Retinal pigment epithelial cell (primary cell): Measurements from ENCODE around the gene EVC2.

Experiments used
- DNase-seq: peaks from one replicate; pipeline ENCODE4 v3.0.0-alpha.2; 2010; ENCODE audit warnings: low read depth
- H3K4me3 ChIP-seq: 2 replicates; pipeline ENCODE4 v1.5.1; 2011; ENCODE audit warnings: mild to moderate bottlenecking, low read length, control low read depth, moderate library complexity
- TF ChIP-seq, protein P1 (sequence below): conservative IDR thresholded peaks from 2 replicates; pipeline ENCODE4 v1.5.1; 2011; ENCODE audit warnings: low read depth, low read length, control low read depth, inconsistent platforms

EVC2 gene

DNA sequence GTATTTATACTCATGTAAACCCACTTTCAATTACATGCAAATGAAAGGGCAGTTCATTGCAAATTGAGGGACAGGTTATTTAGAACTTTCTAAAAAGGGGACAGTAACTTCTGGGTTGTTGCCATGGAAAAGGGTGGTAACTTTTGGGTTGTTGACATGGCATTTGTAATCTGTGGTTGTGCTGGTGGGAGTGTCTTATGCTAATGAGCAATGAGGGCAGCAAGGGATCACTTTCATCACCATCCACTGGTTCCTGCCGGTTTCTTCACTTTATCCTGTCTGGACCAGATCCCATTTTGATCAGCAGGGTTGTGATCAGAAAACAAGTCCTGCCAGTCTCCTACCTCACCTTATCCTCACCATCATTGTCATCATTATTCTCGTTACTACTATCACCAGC lies 34.6 kb upstream of the EVC2 start:
- TF ChIP-seq, protein P1, sequence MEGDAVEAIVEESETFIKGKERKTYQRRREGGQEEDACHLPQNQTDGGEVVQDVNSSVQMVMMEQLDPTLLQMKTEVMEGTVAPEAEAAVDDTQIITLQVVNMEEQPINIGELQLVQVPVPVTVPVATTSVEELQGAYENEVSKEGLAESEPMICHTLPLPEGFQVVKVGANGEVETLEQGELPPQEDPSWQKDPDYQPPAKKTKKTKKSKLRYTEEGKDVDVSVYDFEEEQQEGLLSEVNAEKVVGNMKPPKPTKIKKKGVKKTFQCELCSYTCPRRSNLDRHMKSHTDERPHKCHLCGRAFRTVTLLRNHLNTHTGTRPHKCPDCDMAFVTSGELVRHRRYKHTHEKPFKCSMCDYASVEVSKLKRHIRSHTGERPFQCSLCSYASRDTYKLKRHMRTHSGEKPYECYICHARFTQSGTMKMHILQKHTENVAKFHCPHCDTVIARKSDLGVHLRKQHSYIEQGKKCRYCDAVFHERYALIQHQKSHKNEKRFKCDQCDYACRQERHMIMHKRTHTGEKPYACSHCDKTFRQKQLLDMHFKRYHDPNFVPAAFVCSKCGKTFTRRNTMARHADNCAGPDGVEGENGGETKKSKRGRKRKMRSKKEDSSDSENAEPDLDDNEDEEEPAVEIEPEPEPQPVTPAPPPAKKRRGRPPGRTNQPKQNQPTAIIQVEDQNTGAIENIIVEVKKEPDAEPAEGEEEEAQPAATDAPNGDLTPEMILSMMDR: no peak
- DNase-seq: no peak
- no peak overlapping the region for H3K4me3 ChIP-seq

DNA sequence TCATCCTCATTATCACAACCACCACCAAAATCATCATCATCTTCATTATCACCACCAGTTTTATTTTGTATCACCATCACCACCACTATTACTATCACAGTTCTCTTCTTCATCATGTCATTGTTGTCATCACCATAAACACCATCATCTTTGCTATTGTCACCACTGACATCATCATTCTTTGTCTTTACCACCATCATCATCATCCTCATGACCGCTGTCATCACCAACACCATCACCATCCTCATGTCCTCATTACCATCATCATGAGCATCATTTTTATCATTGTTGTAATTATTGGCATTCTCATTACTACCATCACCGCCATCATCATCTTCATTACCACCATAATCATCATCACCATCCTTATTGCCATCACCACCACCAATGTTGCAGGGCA lies 34.0 kb upstream of the EVC2 start:
- no peak for DNase-seq
- TF ChIP-seq, protein P1: no peak
- H3K4me3 ChIP-seq: no peak overlapping the region

DNA sequence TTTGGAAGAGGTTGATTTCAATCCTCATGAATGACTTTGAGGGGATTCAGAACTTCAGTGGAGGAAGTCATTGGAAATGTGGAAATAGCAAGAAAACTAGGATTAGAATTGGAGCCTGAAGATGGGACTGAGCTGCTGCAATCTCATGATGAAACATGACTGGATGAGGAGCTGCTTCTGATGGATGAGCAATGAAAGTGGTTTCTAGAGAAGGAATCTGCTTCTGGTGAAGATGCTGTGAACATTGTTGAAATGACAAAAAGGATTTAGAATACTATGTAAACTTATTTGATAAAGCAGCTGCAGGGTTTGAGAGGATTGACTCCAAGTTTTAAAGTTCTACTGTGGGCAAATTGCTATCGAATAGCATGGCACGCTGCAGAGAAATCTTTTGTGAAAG lies 29.7 kb upstream of the EVC2 start:
- TF ChIP-seq, protein P1: no peak
- no peak for DNase-seq
- H3K4me3 ChIP-seq: no peak overlapping the region

DNA sequence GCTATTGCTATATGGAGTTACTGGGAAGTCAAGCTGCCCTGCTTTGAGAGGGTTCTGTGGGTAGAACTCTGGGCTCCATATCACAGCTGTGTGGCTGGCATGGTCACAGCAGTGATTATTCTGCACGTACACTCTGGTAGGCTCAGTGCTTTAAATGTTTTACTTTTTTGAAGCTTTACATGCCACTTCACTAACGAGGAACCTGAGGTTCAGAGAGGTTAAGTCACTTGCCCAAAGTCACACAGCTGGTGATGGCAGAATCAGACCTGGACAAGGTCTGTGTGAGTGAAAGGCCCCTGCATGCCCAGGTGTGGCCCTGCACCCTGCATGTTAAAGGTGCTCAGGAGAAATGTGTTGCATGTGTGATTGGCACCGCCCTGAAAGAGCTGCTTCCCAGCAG lies 27.1 kb upstream of the EVC2 start:
- TF ChIP-seq, protein P1: no peak
- no peak overlapping the region for H3K4me3 ChIP-seq
- no peak for DNase-seq

DNA sequence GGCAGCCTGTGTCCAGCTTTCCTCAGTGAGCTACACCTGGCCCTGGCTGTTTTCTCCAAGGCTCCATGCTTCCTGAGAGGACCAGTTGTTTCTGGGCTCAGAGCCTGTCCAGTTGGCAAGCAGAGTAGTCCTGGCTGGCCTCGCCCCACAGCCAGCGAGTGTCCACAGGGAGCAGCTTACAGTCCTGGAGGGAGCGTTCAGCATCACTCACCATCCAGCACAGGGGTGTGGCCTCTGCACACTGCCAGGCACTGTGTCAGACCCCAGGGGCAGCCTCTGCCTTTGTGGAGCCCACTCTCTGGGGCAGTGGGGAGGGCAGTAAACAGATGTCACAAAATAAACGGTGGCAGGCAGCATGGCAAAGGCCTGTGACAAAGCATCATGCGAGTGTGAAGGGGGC lies 26.5 kb upstream of the EVC2 start:
- TF ChIP-seq, protein P1: no peak
- H3K4me3 ChIP-seq: no peak overlapping the region
- no peak for DNase-seq

DNA sequence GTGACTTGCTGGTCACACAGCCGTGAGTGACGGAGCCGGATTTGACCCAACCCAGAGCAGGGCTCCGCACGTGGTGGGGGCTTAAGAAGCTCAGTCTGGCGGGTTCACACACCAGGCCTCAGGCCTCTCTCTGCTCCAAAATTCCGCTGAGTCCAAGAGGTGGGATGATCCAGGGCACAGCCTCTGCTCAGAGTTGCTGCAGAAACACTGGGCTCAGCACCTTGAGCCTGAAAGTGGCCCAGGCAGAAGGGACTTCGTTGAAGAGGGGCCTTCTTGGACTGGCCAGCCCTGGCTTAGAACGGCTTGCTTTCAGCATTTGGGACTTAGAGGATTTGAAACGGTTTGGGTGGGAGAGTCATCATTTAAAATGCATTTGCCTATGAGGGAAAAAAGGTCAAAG lies 23.8 kb upstream of the EVC2 start:
- H3K4me3 ChIP-seq: no peak overlapping the region
- TF ChIP-seq, protein P1: no peak
- no peak for DNase-seq

DNA sequence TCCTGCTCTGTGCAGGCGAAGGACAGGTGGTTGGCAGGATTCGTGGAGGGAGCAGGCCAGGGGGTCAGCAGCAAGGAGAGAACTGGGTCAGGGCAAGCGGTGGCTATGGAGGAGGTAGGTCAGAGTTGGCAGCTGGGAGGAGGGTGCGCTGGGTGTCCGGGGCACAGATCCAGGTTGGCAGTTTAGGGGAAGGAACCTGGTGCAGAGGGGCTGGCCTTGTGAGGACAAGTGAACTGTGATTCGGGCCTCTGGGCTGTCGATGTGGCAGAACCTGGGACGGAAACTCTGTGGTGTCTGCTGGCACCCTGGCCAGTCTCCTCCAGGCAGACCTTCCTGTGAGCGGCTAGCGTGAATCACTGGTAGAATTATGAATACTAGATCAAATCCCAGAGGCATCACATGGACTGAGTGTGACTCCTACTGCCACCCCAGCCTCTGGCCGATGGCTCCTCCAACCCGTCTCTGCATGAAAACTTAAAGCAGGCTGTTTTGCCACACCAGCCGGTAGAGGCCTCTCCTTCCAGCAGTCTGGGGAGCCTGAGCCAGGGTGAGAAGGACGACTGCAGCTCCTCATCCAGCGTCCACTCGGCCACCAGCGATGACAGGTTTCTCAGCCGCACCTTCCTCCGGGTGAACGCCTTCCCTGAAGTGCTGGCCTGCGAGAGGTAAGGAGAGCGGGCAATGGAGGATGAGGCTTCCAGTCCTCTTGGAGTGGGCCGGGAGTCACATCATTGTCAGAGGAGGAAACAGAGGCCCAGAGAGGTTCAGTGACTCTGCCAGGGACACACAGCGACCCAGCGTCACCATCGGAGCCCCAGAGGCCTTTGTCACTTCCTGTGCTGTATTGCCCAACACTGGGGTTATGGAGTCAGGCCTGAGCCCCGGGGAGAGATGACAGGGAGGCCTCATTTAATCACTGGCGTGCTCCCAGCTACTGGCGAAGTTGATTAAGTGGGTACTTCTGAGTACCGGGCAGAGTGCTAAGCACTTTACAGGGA lies 22.9 kb upstream of the EVC2 start:
- no peak for DNase-seq
- TF ChIP-seq, protein P1: no peak
- H3K4me3 ChIP-seq: no peak overlapping the region
